Hematopoietic multipotent progenitor cell treated with erythropoietin and hydrocortisone succinate and interleukin-3 and kit ligand, for 4 days (in vitro differentiated cells): ENCODE data around the gene MPDZ.
A peak's percentile ranks its signal among the peaks of the same experiment; 100 is the strongest.
"Not testable (repeated sequence)": the region's sequence is repeated elsewhere in the genome, so short reads cannot be mapped to it uniquely, and the experiment has no call there.

ENCODE experiments used
- DNase-seq: peaks from one replicate; pipeline ENCODE4 v3.0.0-alpha.2; 2015

Gene MPDZ

DNA sequence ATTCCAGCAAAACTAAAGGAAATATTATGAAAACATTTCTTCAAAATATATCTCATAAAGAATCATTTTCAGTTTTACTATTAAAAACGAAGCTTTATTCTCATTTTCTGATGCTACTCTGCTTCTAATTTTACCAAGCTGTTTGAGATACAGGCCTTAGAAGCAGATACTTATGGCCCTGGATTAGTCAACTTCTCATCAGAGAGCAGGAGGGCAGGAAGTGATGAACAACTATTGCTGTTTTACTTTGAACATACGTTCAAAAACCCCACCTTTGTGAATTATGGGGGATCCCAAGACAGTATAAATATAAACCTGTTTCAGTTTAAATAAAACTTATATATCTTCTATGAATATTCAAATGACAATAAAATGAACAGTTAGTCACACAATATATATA is 16.0 kb downstream of the MPDZ start:
- DNase-seq: no peak

DNA sequence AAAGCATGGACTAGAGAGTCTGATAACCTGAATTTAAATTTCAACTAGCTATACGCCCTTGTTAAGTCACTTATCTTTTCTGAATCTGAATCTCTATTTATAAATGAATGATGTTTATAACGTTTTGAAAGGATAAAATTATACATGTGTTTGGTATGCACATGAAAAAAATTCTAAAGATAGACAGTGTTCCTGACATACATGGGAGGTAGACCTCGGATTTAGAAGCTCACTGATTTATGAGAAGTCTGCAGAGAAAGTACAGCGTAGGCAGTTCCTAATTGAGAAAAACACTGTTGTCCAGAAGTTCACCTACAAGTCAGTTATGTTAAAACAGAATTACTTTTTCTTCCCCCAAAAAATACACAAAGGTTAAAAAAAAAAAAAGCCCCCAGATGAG is 26.6 kb downstream of the MPDZ start:
- DNase-seq: no peak

DNA sequence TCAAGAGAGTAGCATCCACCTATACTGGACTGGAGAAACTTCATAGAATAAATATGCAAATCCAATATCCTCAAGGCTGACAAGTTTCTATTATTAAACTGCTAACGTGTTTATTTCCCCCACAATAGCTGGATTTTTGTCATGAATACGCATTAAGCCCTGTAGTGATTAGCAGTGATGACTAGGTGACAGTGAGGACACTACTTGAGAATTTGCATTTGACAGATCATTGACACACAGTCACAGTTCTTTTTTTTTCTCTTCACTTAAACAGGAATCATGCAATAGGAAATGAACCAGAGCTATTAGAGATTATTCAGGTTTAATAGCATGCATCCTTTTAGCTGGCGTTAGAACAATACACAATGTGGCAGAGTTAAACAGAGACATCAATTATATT is 35.3 kb downstream of the MPDZ start:
- no peak for DNase-seq

DNA sequence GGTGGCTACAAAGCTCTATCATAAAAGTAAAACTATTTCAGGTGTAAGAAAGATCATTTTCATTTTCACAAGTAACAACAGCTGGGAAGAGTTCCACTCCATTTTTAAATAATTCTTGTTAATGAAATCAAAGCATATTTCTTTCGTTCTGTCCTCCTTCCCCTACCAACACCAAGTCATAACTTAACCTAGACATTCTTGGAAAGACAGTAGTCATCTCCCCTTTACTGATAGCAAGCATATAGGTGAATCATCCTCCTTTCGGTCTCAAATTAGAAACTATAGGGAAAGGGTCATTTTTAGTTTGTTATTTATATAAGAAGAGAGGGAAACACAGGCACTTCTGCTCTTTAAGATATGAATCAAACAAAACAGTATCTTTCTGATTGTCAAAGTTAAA is 38.2 kb downstream of the MPDZ start:
- no peak for DNase-seq

DNA sequence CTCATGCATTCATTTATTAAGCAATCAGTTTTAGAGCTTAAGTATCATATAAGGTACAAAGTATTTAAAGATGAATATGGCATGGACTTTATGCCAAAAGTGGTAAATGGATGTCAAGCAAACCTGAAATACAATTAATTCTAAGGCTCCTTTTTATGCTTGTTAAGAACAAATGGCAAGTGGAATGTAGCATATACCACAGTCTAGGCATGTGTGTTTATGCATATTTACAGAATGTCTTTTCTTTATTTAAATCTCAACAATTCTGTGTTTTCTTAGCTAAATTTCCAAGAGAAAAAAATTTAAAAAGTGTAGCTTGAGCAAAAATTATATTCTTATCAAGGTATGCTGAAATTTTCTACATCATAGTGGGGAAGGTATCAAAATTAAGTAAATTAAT is 39.8 kb downstream of the MPDZ start:
- no peak for DNase-seq

DNA sequence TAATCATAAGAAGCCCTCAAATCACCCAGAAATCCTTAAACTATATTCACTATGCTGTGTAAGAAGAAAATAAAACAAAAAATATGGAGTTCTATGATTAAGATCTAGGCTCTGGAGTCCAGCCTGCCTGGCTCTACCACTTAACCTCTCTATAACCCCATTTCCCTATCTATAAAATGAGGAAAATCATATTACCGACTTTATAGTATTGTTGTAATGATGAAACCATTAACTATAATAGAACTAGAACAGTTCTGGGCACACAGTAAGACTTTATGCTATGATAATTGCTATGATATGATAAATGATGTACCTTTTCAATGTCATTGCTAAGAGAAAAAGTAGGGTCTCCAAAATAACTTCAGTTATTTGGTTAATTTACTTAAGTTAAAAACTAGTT is 40.3 kb downstream of the MPDZ start:
- DNase-seq: no peak

DNA sequence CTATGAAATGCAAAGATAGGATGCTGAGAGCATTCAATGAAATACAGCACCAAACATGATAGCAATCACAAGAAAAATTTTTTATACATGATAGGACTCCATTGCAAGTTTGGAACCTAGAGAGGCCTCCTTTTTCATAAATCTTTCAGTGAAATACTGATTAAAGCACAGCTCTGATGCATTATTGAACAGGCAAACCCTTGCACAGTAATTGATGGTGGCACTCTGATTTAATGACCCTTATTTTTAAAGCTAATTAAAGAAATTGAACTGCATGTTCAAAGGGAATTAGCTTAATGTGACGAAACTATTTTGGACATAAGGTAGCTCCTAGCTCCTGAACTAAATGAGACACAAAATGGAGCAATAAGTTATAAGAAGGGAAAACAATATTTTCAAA is 44.6 kb downstream of the MPDZ start:
- no peak for DNase-seq

DNA sequence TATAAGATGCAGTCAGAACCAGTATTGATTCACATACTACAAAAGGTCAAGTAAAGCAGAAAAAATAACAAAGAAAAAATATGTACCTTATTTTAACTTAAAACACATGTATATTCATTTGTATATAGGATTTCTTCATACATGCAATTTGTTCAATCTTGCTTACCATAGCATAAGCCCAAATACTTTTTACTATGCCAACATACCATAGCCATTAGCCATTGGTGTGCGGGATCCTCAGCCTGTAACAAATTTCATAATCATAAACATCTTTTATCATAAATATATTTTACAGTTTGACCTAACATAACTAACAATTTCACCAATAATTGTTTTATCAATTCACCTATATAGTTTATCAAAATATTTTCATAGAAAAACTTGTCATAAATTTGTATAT is 51.1 kb downstream of the MPDZ start:
- DNase-seq: no peak

DNA sequence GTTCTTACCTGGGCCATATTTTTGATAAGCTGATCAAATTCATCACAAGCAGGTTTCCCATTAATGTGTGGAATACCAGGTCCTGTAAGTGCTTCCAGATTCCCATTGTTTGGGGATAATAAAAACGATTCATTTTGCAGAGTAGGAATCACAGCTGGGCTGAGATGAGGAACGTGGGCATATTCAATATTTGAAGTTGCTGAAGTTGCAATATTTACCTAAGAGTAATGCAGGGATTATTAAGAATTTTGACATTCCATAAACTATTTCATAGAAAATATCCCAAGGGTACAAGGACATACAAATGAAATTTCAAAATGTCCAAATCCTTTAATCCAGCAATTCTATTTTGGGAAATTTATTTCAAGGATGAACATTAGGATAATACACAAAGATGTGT is 55.1 kb downstream of the MPDZ start:
- DNase-seq: no peak

DNA sequence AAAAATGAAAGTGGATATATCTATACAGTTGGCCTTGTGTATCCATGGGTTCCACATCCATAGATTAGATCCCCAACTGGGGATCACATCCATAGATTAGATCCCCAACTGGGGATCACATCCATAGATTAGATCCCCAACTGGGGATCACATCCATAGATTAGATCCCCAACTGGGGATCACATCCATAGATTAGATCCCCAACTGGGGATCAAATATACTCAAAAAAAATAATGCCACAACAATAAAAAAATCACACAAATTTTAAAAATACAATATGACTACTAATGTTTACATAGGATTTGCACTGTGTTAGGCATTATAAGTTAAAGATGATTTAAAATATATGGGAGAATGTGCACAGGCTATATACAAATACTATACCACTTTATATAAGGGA is 56.8 kb downstream of the MPDZ start:
- DNase-seq: not testable (repeated sequence)

DNA sequence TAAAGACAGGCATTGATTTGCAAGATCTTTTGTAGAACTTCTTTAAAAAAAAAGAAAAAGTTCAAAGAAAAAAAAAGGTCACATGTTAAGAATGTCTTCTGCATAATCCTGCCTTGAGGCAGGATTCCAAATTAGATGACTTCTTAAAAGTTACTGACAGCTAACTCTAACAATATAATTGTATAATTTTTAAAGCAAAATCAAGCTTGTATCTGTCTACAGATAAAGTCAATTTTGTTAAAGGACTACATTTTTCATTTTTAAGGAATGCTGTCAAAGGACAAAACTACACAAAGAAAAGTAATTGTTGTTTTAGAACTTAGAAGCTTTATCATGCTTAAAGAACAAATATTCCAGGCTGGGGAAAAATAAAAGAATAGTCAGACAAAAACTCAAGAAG is 57.8 kb downstream of the MPDZ start:
- no peak for DNase-seq

DNA sequence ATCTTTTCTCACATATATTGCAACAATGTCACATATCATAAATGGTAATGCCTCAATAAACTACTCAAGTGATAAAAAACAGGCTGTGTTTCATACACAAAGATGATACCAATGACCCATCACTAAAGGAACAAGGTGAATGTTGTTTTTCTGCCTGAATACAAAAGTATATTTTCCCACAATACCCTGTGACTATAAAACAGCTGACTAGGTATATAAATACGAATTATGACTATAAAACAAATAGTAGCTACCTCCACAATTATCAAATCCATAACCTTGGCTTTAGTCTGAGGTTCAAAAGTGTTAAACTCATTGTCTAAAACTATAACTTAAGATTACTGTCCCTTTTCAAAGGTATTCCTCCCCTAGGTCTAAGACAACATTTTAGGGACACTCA is 58.7 kb downstream of the MPDZ start:
- DNase-seq: no peak

DNA sequence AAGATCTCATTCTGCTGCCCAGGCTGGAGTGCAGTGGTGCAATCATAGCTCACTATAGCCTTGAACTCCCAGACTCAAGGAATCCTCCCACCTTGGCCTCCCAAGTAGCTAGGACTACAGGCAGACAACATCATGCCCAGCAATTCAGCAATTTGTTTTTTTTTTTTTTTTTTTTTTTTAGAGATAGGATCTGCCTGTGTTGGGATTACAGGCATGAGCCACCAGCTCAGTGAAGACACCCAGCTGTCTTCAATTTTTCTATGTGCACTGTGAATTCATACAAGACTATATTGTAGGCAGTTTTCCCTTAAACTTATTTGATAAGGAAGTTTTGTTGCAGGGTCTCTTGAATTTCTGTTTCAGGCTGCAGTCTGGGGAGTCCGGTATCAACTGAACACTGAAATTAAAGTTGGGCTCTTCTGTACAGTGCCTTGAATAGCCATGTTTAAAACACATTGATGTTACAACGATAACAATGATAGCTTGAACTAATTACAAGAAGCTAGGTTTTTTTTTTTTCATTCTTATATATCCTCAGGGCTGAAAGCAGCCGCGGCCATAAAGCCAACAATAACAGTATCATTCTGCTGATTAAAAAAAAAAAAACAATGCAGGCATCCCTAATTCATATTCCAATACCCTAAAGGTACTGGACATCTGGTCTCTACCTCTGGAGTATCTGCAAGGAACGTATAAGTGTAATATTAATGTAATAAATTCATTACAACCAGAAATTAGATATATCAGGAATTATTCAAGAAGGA is 63.5 kb downstream of the MPDZ start:
- DNase-seq: no peak

DNA sequence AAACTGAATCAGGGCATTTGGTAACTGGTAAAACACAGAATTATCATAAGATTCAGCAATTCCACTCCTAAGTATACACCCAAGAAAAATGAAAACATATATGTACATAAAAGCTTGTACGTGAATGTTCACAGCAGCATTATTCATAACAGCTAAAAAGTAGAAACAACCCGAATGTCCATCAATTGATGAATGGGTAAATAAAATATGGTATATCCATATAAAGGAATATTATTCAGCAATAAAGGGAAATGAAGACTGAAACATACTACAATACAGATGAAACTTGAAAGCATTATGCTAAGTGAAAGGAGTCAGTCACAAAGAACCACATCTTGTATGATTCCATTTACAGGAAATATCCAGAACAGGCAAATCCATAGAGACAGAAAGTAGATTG is 65.5 kb downstream of the MPDZ start:
- DNase-seq: no peak

DNA sequence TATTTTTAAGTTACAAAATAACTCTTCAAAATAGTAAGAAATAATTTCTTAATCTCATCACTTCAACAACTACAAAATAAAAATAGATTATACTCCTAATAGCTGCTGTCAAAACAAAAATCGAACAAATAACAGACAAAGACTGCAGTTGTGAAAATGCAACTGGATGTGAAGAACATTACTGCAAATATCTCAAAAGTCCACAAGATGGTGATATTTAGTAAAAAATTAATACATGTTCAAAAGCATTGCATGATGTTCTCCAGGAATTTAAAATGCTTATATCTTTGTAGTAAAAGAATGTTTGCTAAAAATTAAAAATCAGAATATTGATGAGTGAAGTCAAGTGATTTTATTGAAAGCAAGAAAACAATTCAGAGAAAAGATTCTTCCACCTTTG is 66.2 kb downstream of the MPDZ start:
- peak; percentile 55 for DNase-seq

DNA sequence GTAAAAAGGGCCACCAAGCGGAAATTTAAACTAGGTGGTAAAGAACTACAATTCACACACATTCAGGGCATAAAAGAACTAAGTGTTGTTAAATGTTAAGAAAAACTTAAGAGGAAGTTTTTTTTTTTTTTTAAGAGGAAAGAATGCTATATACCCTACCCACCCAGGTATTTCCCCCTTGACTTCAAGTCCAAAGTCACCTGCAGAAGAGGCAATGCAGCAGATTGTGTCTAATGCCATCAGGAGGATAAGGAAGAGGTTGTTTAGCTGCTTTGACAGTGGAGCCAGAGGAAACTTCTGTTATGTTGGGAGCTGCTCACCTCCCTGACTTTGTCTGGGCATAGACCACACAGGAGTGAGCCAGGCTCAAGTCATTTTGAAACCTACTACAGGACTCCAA is 69.2 kb downstream of the MPDZ start:
- DNase-seq: no peak

DNA sequence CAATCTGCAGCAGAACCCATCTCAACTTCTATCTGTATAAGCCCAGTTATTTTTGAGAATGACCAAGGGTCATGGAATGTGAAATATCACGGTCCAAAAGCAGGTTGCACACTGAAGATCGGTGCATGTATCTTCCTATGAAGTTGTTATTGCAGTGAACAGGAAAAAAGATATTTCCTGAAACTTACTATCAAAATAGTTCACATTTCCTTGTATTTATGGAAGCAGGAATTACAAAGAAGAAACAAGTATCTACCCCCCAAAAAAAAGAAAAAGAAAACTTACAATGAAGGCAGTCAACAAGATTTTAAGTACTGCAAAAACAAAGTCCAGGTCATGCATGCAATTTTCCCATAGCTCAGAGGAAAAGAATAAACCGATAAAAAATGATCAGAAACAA is 70.0 kb downstream of the MPDZ start:
- no peak for DNase-seq

DNA sequence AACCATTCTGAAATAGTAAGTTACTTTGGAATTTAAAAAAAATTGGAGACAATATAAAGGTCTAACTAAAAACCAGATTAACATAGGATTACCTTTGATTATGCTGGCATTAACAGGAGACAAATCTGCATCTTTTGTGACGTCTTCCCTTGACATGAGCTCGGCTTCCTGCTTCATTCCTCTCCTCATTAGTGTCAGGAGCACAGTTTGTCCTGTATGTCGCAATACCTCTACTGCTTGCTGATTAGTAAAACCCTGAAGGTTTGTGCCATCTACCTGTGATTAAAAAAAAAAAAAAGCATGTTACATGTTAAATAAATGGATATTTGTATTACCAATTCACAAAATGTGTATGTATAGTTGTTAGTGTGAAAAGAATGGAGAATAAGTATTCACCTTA is 73.7 kb downstream of the MPDZ start:
- no peak for DNase-seq

DNA sequence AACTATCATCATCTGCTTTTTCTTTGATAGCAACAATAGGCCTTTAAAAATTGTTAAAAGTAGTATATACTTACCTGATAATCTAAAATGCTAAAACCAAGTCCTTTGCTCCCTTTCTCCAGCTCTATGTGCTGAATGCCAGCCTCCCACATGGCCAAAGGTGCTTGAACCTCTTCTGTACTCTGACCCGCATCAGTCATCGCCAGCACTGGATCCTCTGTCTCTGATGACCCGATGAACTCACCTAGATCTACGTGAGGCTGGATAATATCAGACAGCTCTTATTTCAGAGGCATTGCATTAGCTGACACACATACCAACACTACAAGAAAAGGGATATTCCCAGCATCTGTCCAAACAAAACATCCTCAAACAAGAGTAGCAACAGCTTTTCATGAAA is 89.5 kb downstream of the MPDZ start:
- DNase-seq: no peak

DNA sequence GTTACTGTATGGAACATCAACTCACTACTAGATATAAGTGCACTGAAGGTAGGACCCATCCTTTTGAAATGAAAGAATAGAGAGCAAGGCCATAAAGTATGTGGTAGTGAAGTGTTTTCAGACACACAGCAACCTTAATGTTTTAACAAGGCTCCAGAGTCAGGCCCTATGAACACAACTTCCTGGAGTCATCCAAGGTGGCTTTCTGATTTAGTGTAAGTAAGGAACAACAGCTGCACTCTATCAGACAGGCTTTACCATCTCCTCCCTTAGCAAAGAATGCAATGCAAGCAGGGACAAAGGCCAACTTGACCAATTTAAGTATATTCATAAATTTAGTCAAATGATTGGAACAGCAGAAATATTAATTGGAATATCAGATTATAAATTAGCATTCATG is 90.1 kb downstream of the MPDZ start:
- DNase-seq: no peak

DNA sequence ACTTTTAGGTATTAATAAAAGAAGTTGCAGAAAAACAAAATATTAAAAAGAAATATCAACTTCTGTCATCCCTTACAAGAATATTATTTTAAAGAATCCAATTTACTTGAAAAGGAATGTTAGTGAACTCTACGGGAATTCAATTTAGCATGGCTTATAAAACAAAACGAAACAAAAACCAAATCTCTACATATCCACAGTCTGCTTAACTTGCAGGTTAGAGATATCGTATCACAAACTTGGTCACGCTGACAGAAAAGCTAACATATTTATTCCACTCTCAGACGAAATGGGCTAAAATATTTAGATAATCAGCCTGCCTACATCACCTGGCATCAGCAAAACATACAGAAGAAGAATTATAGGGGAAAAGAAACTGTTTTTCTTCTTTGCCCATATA is 92.7 kb downstream of the MPDZ start:
- DNase-seq: no peak

DNA sequence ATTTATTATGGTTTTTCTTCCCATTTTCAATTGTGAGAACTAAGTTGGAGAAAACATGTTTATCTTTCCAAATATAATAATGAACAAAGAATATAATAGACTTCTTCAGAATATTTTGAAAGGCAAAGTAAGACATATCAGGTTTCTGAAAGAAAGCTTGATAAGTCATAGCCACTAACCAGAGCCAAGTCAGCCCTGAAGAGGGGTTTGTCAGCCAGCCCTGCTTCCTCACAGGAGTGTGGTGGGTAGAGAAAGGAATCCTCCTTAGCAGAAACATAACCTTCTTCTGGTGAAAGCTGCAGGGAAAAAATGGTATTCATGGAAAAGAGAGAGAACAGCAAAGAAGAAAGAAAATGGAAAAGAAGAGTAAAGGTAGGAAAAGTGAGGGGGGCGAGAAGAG is 93.4 kb downstream of the MPDZ start:
- DNase-seq: no peak

DNA sequence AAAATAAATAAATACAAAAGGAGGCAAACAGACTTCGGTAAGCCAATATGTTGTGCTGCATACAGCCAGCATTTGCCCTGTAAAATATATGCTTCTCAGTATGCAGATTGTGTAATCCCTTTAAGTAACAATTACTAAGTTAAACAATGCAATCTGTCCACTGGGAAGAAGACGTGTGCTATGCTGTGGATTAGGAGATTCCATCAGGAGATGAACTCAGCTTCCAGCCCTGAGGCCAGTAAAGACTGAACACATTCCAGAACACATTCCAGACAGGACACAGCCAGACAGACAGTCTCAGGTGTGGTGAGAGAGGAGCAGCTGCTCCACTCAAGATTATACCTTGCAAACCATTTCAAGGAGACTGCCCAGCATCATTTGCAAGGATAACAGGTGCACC is 97.8 kb downstream of the MPDZ start:
- no peak for DNase-seq

DNA sequence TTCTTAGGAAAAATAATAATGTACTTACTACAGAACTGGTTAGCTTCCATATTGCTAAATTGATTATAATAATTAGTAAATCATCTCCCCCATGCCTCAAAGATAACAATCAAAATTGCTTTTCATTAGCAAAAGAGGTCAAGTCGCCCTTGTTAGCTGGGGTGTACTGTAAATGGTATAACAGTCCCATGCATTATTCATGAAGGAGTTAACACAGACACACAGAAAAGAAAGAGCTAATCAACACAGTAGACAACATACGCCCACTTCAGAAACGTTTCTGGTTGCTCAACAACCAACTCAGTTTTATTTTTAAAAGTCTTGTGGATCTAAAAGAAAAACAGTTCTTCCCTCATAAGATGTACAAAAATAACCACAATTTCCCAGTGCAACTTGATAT is 100.2 kb downstream of the MPDZ start:
- no peak for DNase-seq

DNA sequence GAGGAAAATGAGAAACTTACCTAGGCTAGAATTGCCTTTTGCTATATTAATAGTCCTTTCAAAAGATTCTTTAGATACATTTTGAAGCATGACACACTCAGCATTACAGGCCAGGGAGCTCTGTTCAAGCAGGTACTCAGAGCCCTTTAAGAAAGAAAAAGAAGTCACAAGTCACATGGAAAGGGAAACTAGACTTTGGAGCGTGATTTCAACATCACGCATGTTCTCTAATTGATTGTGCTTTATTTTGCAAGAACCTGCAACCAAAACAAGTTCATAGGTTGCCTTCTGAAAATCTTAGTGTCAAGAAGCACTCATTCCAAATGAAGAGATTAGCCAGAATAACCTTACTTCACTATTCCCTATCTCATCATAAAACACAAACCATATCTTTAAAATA is 103.8 kb downstream of the MPDZ start:
- peak; percentile 7 for DNase-seq
